SIG-M5 treated with dmso at 0.1 percent for 504 hours (cell line): ENCODE data around the gene PRKCA.
"Not testable (repeated sequence)": the region's sequence is repeated elsewhere in the genome, so short reads cannot be mapped to it uniquely, and the experiment has no call there.

Source experiments
- DNase-seq: peaks from one replicate; lab custom pipeline; 2025; ENCODE audit not compliant: unreplicated experiment; lab: John Stamatoyannopoulos, UW

Gene PRKCA

DNA sequence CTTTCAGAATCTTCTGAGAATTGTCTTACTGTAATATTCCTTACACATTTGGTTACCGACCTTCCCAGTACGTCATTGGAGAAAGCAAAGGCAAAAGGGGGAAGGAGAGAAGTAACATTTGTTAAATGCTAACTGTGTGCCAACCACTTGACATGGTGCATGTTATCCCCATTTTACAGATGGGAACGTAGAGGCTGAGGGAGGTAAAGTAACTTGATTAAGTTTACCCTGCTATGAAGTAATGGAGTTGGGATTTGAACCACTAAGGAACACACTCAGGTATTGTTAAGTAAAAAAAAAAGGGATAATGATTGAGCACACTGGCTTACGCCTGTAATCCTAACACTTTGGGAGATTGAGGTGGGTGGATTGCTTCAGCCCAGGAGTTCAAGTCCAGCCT lies 156.4 kb downstream of the PRKCA start:
- no peak for DNase-seq

DNA sequence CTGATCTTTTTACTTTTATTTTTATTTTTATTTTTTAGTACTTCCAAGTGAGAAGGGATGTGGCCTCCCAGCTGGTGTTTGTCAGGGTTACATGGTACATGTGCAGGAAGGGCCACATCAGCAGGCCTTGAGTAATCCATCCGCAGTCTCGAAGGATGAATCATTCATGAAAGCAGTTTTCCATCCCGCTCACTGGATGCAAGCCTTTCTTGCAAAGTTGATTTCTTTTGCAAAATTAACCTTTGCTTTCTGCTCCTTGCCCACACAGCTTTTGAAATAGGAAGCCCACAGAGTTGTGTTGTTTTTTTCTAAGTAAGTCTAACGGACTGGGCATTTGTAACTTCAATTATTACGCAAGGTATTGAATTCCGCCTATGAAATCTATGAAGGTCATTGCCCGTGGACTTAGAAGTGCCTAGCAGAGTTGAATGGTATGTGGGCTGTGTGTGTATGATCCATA lies 157.4 kb downstream of the PRKCA start:
- DNase-seq = peak; percentile 98

DNA sequence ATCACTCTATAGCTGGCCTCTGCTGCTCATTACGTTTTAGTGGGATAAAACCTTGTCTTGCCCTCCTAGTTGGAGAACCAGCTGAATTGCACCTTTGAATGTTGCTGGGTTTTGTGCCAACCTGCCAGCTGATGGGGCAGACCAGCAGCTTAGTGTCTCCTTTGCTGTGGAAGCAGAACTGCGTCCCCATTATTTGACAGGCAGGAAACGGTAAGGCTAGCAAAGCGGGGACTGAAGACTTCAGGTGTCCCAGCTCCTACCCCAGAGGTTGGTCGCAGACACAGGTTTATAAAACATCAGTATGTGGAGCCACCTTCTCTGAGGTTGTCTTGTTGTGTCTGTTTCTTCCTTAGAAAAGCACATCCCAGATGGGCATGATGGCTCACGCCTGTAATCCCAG lies 158.1 kb downstream of the PRKCA start:
- no peak for DNase-seq

DNA sequence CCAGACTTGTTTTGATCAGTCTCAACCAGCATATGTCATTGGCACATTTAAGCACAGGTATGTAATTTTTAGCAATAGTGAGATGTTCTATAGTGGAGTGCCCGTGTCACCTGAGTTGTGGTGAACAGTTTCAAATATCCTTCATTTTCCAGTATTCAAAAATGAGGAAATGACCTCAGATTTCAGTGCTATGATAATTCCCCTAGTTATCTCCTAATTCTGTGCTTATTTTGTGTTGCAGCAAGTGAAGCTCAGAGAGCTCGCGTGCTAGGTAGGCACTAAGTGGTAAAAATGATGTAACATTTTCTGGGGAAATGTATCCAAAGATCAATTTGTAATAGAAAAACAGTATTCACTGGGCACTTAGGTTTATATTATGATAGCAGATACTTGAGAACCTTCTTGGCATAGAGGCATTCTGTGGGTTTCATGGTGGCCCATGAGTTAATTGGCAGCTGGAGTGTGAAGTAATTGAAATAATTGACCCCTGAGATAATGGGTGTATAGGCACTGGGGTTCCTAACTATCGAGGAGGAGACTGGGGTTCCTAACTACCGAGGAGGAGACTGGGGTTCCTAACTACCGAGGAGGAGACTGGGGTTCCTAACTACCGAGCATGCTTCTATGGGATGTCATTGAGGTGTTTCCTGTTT lies 159.1 kb downstream of the PRKCA start:
- DNase-seq = no peak

DNA sequence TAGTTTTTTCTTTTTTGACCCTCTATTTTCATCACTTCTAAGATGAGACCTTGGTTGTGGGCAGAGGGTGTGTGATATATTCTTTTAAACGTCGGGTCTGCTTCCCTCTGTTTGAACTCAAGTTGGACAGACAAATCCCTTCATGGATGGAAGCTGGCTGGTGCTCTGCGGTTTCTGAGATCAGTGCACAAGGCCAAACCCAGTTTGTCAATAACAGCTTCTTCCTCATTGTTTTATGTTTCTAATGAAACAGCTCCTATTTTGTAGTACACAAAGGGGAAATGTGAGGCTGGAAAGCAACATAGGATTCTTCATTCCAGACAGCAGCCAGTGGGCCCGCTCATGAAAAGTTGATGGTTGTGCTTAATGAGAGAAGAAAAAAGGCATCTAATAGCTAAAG lies 159.6 kb downstream of the PRKCA start:
- peak; percentile 74 for DNase-seq

DNA sequence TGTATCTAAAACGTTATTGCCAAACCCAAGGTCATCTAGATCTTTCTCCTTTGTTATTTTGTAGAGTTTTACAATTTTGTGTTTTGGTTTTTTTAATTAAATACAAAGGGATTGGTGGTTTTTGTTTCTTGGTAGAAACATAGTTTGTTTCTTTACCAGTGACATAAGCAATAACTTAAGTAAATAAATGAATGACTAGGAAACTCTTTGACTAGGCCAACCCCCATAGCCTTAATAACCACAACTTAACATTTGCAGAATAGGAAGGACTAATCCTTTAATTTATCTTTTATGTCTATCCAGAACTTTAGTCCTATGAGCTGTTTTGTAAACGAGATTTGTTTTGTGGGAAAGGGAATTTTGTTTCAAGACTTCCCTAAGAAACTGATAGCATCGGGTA lies 162.5 kb downstream of the PRKCA start:
- DNase-seq = no peak

DNA sequence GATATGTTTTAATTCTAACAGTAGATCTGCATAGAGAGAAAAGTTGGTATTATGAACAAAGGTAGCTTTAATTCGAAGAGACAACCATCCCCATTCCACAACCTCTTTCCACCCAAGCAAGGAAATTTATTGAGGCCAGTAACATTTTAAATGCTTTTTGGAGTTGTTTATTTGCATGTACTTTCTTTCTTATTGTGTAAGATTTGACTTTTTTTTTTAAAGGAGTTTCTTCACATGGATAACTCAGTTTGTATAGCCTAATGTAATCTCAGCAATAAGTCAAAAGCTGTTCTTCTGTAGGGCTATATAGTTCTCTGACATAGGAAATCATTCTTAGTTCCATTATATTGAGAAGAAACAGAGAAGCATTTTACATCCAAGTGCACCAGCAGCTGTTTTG lies 163.3 kb downstream of the PRKCA start:
- no peak for DNase-seq

DNA sequence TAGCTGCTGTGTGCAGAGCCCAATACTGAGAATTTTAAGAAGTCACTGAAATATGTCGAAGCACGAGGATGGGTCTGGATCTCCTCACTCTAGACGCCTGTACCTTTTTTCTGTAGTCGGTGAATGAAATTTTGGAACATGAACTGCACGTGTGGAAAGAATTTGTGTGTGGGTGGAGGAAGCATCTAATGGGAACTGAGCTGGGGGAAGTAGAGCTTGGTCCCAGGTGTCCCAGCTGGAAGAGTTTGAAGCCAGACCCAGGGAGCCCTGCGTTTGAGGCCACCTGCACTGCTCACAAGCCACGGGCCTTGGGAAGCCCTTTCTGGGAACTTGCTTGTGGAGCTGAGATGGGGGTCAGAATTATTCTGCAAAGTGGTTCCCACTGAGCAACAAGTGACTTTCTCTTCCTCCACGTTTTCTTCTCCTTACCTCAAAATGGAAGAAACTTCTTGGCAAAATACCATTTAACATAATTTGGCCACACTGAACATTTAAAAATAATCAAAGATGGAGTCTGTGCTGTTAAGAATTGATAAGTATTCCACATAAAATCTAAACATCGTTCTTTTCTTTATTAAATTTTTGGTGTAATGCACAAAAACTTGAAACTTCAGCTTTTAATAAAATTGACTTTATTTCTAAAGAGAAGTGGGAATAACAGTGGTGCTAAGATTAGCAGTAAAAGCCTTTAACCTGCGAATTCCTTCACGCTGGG lies 163.8 kb downstream of the PRKCA start:
- DNase-seq = no peak

DNA sequence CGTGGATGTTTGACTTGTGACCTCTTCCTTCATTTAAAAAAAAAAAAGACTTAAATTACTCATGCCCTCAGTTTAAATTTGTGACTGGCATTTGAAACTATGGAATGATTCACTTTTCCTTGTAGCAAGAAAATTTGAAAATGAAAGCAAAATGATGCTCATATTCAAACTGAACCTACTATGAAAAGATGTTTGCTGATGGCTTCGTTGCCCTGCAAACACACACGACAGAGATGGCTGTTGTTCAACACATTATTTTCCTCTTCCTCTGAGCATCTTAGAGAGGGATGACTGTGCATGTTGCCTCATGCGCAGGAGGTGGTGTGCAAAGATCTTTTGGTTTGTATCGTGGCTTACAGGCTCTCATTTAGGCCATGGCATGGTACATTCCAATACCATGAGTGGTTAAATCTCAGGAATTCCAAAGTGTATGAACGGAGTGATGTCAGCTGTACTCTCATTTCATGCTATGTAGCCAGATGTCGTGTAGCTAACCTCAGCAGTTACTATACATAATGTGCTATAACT lies 164.5 kb downstream of the PRKCA start:
- peak; percentile 82 for DNase-seq

DNA sequence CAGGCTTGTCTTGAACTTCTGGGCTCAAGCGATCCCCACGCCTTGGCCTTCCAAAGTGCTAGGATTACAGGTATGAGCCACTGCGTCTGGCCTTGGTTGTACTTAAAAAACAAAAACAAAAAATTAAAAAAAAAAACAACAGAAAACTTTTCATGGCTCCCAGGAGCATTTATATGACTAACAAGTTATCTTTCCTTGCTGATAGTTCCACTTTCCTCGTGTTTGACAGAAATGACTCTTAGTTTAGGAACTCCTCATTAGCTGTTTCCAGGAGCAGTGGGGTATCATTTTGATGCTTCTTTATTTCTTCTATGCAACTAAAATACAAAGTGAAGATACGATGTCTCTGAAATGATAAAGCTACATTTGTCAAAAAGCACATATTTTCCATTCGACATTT lies 165.4 kb downstream of the PRKCA start:
- DNase-seq = no peak

DNA sequence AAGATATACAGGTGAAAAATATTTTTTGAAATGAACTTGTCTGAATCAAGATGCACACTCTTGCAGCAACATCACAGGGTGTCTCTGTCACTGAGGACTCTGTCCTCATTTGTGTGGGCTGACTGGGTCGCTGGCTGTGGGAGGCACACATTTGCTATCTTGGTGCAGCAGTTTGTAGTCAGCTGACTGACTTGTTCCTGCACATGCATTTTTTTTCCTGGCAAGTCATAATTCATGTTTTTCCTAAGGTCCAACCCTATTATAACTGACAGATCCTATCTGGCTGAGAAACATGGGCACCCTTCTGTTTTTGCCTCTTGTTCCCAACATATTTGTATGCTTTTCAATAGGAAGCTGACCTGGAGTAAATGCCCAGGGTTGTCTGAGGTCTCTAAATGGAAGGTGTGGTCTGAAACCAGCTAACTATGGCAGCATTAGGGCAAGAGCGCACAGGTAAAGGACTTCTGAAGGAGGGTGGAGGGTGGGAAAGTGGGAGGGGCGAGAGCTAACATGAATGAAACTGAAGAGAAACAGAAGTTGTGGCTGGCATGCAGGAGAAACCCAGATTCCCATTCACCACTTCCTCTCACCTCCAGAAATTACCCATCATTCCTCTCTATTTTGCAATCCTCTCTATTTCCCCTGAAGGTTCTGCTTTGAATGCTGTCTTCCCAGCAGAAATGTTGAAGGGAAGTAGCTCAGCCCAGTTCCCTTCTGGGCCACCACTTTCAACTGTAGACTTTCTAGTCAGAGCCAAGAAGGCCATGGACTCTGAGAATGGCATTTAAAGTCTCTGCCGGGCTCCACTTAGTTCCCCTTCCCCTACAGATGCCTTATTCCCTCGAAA lies 166.1 kb downstream of the PRKCA start:
- peak; percentile 95 for DNase-seq

DNA sequence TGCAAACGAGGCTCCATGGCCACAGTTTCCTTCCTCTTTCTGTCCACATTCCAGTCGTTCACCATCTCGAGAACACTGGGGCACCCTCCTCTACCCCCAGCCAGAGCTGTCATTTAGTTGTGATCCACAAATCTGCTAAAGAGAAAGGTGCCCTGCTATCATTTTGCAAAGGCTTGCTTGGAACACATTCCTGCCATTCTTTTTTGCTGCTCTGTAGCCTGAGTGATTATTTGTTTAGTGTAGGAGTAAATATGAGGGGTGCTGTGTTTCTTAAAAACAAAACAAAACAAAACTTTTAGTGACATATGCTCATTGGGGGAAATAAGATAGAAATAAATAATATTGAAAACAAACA lies 166.7 kb downstream of the PRKCA start:
- DNase-seq = no peak

DNA sequence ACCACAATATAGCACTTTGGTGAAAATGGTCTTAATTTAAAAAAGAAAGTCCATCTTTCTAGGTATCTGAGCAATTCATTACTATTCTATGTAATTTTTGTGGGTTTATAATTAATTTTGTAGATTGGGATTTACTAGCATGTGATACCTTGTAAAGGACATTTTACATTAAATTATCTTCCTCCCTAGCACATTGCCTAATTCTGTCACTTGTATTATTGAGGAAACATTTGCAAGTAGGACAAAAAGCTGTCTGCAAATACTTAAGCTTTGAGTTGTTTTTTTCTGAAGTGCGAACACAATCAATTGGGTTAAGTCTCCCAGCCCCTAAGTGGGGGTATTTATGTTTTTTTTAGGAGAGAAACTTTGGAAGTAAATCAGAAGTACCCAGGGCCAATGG lies 167.0 kb downstream of the PRKCA start:
- DNase-seq = no peak

DNA sequence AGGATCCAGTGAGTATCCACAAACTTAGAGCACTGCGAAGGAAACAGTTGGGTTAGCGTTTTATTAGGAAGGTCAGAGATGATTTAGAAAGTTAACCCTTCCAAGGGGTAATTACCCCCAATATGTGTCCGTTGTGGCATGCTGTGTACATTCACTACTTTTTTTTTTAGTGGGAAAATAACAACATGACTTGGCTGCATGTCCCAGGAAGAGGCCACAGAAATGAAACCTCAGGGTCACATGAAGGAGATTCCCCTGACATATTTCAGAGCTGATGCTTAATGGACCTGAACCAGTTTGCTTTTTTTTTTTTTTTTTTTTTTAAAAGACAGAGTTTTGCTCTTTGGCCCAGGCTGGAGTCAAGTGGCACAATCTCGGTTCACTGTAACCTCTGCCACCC lies 167.5 kb downstream of the PRKCA start:
- DNase-seq = no peak

DNA sequence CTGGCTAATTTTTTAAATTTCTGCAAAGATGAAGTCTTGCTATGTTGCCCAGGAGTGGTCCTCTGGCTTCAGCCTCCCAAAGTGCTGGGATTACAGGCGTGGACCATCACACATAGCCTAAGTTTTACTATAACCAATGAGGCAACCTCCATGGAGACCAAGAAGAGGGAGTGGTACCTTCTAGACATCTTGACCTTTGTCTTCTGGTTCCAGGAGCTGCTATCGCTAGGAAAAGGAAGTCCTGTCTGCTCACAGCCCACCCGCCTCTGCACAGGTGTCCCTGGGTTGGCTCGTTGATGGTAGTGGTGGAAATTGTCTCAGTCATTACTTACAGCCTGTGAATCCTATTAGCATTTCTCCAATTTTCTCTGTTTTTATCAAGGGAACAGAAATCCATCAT lies 169.7 kb downstream of the PRKCA start:
- DNase-seq = no peak

DNA sequence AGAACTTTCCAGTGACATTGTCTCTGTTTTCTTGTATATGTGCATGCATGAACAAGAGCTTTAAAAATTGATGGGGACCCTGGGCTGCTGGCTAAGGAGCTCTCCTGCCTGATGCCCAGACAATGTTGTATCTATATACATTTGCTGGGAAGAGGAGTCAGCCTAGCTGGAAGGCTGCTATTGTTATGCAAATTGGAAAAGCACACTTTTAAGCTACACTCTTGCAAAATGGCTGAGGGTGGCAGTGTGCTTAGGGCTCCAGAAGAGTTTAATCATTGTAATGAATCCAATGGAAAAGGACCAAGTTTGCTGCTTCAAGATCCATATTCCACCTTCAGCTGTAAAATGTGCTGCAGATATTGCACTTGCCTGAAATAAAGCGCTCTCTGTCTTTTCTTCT lies 171.8 kb downstream of the PRKCA start:
- DNase-seq = no peak

DNA sequence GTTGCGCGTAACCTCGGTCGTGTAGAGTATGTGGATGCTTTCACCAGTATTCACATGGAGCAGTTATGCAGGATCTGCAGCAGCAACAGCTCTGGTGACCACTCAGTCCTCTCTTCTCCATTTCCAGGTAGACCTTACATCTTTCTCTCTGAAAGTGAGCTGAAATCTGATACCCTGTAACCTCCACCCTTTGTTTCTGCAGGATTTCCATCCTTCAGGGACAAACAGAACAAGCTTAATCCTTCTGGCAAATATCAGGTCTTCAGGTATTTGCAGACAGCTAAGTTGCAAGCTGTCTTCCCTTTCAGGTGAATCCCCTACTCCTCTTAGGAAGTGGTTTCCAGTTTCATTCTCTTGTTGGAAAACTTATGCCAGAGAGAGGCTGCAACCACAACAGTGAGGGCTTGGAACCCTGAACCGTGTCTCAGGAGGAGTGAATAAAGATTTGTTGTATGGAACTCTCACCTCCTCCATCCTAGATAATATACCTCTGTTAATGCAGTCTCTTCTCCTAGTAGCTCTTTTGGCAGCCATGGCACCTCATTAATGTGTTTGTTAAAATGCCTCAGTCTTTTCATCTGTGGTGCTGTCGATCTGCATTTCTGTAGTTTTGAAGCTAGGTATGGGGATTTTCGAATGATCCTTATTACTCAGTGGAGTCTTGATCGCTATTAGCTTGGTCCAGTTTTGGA lies 172.5 kb downstream of the PRKCA start:
- no peak for DNase-seq

DNA sequence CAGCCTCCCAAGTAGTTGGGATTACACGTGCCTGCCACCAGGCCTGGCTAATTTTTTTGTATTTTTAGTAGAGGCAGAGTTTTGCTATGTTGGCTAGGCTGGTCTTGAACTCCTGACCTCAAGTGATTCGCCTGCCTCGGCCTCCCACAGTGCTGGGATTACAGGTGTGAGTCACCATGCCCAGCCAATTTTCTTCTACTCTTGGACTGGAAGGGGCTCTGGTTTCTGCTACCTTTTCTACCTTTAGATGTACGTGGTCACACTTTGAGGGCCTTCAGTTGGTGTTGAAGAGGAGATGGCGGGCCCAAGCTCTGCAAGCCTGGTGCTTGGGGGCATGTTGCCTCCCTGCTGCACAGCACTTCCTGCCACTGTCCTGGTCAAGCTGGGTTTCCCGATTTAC lies 173.6 kb downstream of the PRKCA start:
- no peak for DNase-seq

DNA sequence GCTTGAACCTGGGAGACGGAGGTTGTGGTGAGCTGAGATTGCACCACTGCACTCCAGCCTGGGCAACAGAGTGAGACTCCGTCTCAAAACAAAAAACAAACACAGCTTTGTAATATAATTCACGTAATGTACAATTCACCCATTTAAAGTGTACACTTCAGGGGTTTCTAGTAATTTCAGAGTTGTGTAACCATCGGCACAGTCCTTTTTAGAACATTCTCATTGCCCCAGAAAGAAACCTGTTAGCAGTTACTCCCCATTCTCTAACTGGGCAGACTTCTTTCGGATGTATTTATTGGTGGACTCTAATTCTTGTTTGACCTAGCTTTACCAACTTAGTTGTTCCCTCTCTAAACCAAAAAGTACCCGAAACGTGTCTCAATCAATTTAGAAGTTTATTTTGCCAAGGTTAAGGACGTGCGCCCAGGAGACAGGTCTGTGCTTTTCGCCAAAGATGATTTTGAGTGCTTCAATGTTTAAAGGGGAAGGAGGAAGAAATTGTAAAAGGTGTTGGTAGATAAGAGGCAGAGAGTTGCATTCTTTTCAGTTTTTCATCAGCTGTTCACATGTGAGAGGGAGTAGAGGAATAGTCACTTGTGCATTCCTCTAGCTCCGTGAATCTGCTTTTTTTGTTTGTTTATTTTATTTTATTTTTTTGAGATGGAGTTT lies 175.3 kb downstream of the PRKCA start:
- no peak for DNase-seq

DNA sequence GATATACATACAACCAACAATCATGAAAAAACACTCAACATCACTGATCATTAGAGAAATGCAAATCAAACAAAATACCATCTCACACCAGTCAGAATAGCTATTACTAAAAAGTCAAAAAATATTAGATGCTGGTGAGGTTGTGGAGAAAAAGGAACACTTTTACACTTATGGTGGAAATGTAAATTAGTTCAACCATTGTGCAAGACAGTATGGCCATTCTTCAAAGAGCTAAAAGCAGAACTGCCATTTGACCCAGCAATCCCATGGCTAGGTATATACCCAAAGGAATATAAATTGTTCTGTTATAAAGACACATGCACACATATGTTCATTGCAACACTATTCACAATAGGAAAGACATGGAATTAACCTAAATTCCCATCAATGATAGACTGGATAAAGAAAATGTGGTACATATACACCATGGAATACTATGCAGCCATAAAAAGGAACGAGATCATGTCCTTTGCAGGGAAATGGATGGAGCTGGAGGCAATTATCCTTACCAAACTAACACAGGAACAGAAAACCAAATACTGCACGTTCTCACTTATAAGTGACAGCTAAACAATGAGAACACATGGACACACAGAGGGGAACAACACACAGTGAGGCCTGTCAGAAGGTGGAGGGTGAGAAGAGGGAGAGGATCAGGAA lies 176.9 kb downstream of the PRKCA start:
- not testable (repeated sequence) for DNase-seq
